ENCODE results near the gene CCNI.

The CCNI gene

DNA sequence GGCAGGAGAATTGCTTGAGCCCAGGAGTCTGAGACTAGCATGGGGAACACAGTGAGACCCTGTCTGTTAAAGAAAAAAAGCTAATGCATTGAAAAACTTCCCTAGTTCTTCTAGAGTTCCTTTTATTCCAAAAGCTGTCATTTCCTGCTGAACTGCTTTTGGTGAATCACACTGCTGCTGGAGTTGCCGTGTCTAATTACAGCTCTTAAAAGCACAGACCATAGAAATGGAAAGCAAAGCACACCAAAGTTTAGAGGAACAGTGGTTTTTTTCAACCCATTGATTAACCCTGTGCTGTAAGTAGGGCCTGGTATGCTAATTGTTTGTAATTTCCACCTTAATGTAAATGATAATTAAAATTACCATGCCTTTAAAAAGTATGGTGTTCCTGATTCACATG, 73.9 kb downstream of the CCNI start:
- no peak for DNase-seq

DNA sequence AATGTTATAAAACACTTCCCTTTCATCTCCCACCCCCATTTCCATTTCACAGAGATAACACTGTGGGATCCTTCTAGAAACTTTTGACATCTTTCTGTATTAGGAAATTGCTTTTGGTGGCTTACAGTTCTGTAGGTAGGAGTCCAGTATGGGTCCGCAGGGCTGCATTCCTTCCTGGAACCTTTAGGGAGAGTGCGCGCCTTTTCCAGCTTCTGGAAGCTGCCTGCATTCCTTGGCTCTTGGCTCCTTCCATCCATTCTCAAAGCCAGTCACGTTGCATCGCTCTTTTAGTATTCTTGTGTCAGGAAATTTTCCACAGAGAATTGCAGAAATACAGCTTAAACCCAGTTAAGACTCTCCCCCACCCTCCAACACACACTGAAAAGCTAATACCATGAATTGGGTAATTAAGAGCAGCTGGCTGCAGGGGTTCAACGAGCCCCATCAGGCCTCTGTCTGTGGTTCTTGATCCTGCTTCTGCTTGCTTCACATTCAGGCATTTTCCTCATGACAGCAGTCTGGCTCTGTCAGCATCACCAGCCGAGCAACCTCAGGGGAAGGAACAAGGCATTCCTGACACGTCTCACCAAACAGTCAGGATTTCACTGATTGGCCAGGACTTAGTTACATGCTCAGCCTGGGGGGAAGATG, 77.4 kb downstream of the CCNI start:
- DNase-seq, result no peak

- no peak for DNase-seq
Observed at GRCh38 chr4:76997532-76997931, 78.3 kb downstream of the CCNI start.
